Karpas-422 (cell line): ENCODE results near the gene B4GALNT4. TPM values are rescaled to one million over a fixed set of nuclear protein-coding genes. Genes with fewer than 3 reads are reported as not detected.

Experiments
- DNase-seq: peaks from one replicate; pipeline ENCODE4 v3.0.0-alpha.2; 2015
- H2AFZ ChIP-seq: fragments of 200-600 bp; sonication (generic); 2 replicates; pipeline ENCODE4 v1.6.1; 2014; ENCODE audit warnings: antibody characterized with exemption, low read length, mixed read lengths
- H3K27ac ChIP-seq: fragments of 200-600 bp; sonication (generic); 2 replicates; pipeline ENCODE4 v1.5.1; 2014; ENCODE audit warnings: mild to moderate bottlenecking, low read length, moderate library complexity
- H3K27me3 ChIP-seq: fragments of 200-600 bp; sonication (generic); 2 replicates; pipeline ENCODE4 v1.6.1; 2014; ENCODE audit warnings: low read length, mixed read lengths
- H3K36me3 ChIP-seq: fragments of 200-600 bp; sonication (generic); 2 replicates; pipeline ENCODE4 v1.6.1; 2014; ENCODE audit warnings: low read length, mixed read lengths; ENCODE audit not compliant: insufficient read depth
- H3K4me1 ChIP-seq: fragments of 200-600 bp; sonication (generic); 2 replicates; pipeline ENCODE4 v1.6.1; 2014; ENCODE audit warnings: mild to moderate bottlenecking, low read length, mixed read lengths
- H3K4me2 ChIP-seq: fragments of 200-600 bp; sonication (generic); 2 replicates; pipeline ENCODE4 v1.6.1; 2014; ENCODE audit warnings: low read length, low read depth, mild to moderate bottlenecking; ENCODE audit not compliant: poor library complexity, severe bottlenecking
- H3K4me3 ChIP-seq: fragments of 200-600 bp; sonication (generic); 2 replicates; pipeline ENCODE4 v1.5.1; 2014; ENCODE audit warnings: mild to moderate bottlenecking, antibody characterized with exemption, low read length, mixed read lengths
- H3K79me2 ChIP-seq: fragments of 200-600 bp; sonication (generic); 2 replicates; pipeline ENCODE4 v1.6.1; 2014; ENCODE audit warnings: mild to moderate bottlenecking, low read length, mixed read lengths
- H3K9ac ChIP-seq: fragments of 200-600 bp; sonication (generic); 2 replicates; pipeline ENCODE4 v1.6.0; 2014; ENCODE audit warnings: low read length
- H3K9me2 ChIP-seq: fragments of 200-600 bp; sonication (generic), shearing (Covaris generic); replicated peaks from 2 replicates; pipeline ENCODE4 v1.6.0; 2014; ENCODE audit warnings: mild to moderate bottlenecking, low read length, moderate library complexity; ENCODE audit not compliant: insufficient read depth
- H3K9me3 ChIP-seq: fragments of 300-700, 200-600 bp; sonication (generic); 2 replicates; pipeline ENCODE4 v1.6.1; 2014; ENCODE audit warnings: low read length, mixed read lengths
- H4K20me1 ChIP-seq: fragments of 200-600 bp; sonication (generic); 2 replicates; pipeline ENCODE4 v1.6.1; 2014; ENCODE audit warnings: mild to moderate bottlenecking, antibody characterized with exemption, low read length, low read depth; ENCODE audit not compliant: insufficient read depth
- total RNA-seq: library from RNA; depleted of rRNA; stranded (reverse); fragments of >200 nt; shearing (Covaris generic); gene quantifications from 2 replicates; pipeline ENCODE4 v1.2.3, GENCODE V29; 2014; ENCODE audit warnings: low replicate concordance

The B4GALNT4 gene
- total RNA-seq, 1 experiment from 2014 or later = not detected

- Histone ChIP-seq H3K9me3 (peaks cover 3% of the 10 kb centered on the region; the same call in 1 of the 2 replicates), H3K9me2 (no peaks in the 10 kb centered on the region), H3K36me3 (no peaks in the 10 kb centered on the region), H3K4me1 (peaks cover 7% of the 10 kb centered on the region), H3K27ac (no peak overlapping the region), H3K27me3 (no peaks in the 10 kb centered on the region), H3K4me3 (no peak overlapping the region), H2AFZ (no peak overlapping the region), H3K4me2 (no peak overlapping the region), H3K9ac (no peak overlapping the region), H3K79me2 (no peaks in the 10 kb centered on the region), H4K20me1 (no peaks in the 10 kb centered on the region)
- DNase-seq = no peak
Observed at GRCh38 chr11:403761-404431, 34.6 kb downstream of the B4GALNT4 start.

- H3K9me3 ChIP-seq = peaks cover 3% of the 10 kb centered on the region; the same call in 1 of the 2 replicates
- no peak overlapping the region for H2AFZ ChIP-seq
- H3K36me3 ChIP-seq = no peaks in the 10 kb centered on the region
- no peaks in the 10 kb centered on the region for H3K79me2 ChIP-seq
- no peak overlapping the region for H3K9ac ChIP-seq
- no peaks in the 10 kb centered on the region for H3K27me3 ChIP-seq
- peaks cover 7% of the 10 kb centered on the region for H3K4me1 ChIP-seq
- H3K4me2 ChIP-seq = no peak overlapping the region
- no peaks in the 10 kb centered on the region for H4K20me1 ChIP-seq
- no peak for DNase-seq
- H3K9me2 ChIP-seq = no peaks in the 10 kb centered on the region
- no peak overlapping the region for H3K27ac ChIP-seq
- no peak overlapping the region for H3K4me3 ChIP-seq
Observed at GRCh38 chr11:404551-405264, 35.4 kb downstream of the B4GALNT4 start.

GRCh38 chr11:405323-405953, 36.1 kb downstream of the B4GALNT4 start:
- no peak overlapping the region for H3K4me3 ChIP-seq
- H3K4me1 ChIP-seq = peaks cover 7% of the 10 kb centered on the region
- no peak for DNase-seq
- no peaks in the 10 kb centered on the region for H4K20me1 ChIP-seq
- H3K9me2 ChIP-seq = no peaks in the 10 kb centered on the region
- H3K27me3 ChIP-seq = no peaks in the 10 kb centered on the region
- H3K27ac ChIP-seq = no peak overlapping the region
- H3K9me3 ChIP-seq = no peaks in the 10 kb centered on the region; the same call in 1 of the 2 replicates
- H3K36me3 ChIP-seq = no peaks in the 10 kb centered on the region
- no peak overlapping the region for H2AFZ ChIP-seq
- no peak overlapping the region for H3K9ac ChIP-seq
- H3K79me2 ChIP-seq = no peaks in the 10 kb centered on the region
- H3K4me2 ChIP-seq = no peak overlapping the region

GRCh38 chr11:405954-406795, 36.9 kb downstream of the B4GALNT4 start:
- Histone ChIP-seq H3K79me2 (no peaks in the 10 kb centered on the region), H3K27ac (no peak overlapping the region), H3K36me3 (no peaks in the 10 kb centered on the region), H3K4me3 (peak overlapping the region; percentile 53; the same call in 1 of the 2 replicates), H3K9me2 (no peaks in the 10 kb centered on the region), H3K9ac (peak overlapping the region; percentile 57), H4K20me1 (no peaks in the 10 kb centered on the region), H3K27me3 (no peaks in the 10 kb centered on the region), H3K4me2 (peak overlapping the region; percentile 66), H2AFZ (peak overlapping the region; percentile 61; the same call in 1 of the 2 replicates), H3K4me1 (peaks cover 7% of the 10 kb centered on the region), H3K9me3 (no peaks in the 10 kb centered on the region; the same call in 1 of the 2 replicates)
- no peak for DNase-seq

- H3K4me1 ChIP-seq = peaks cover 7% of the 10 kb centered on the region
- no peaks in the 10 kb centered on the region; the same call in 1 of the 2 replicates for H3K9me3 ChIP-seq
- no peaks in the 10 kb centered on the region for H3K36me3 ChIP-seq
- peak overlapping the region; percentile 53; the same call in 1 of the 2 replicates for H3K4me3 ChIP-seq
- H3K9me2 ChIP-seq = no peaks in the 10 kb centered on the region
- peak overlapping the region; percentile 66 for H3K4me2 ChIP-seq
- H3K9ac ChIP-seq = peak overlapping the region; percentile 57
- no peaks in the 10 kb centered on the region for H3K79me2 ChIP-seq
- DNase-seq = peak; percentile 96
- no peaks in the 10 kb centered on the region for H3K27me3 ChIP-seq
- H2AFZ ChIP-seq = peak overlapping the region; percentile 61; the same call in 1 of the 2 replicates
- H3K27ac ChIP-seq = no peak overlapping the region
- H4K20me1 ChIP-seq = no peaks in the 10 kb centered on the region
Observed at GRCh38 chr11:406796-407650, 37.7 kb downstream of the B4GALNT4 start.

- Histone ChIP-seq H3K9me2 (no peaks in the 10 kb centered on the region), H3K4me1 (peaks cover 7% of the 10 kb centered on the region), H3K9me3 (no peaks in the 10 kb centered on the region; the same call in 1 of the 2 replicates), H3K4me3 (no peak overlapping the region), H3K79me2 (no peaks in the 10 kb centered on the region), H3K9ac (no peak overlapping the region), H3K36me3 (no peaks in the 10 kb centered on the region), H3K27ac (no peak overlapping the region), H3K4me2 (no peak overlapping the region), H2AFZ (no peak overlapping the region), H3K27me3 (no peaks in the 10 kb centered on the region), H4K20me1 (no peaks in the 10 kb centered on the region)
- no peak for DNase-seq
Observed at GRCh38 chr11:407651-408123, 38.4 kb downstream of the B4GALNT4 start.
